ENCODE data around the gene GPATCH8. TPM values are rescaled to one million over a fixed set of nuclear protein-coding genes. Genes with fewer than 3 reads are reported as not detected.

The GPATCH8 gene
- total RNA-seq, 1 donor from 2014 or later, result 6.9 TPM

- DNase-seq (ENCODE audit: low read depth in 2 of 2), result no peak
Measured at GRCh38 chr17:44464037-44464436, 39.2 kb downstream of the GPATCH8 start.

- DNase-seq (ENCODE audit: low read depth in 2 of 2), result no peak
Measured at GRCh38 chr17:44451832-44452231, 51.4 kb downstream of the GPATCH8 start.

- no peak for DNase-seq (ENCODE audit: low read depth in 2 of 2)
Measured at GRCh38 chr17:44451016-44451627, 52.1 kb downstream of the GPATCH8 start.

- no peak for DNase-seq (ENCODE audit: low read depth in 2 of 2)
Measured at GRCh38 chr17:44448412-44448811, 54.8 kb downstream of the GPATCH8 start.

GRCh38 chr17:44444735-44445105, 58.5 kb downstream of the GPATCH8 start:
- DNase-seq (ENCODE audit: low read depth in 2 of 2), result no peak

- no peak for DNase-seq (ENCODE audit: low read depth in 2 of 2)
Measured at GRCh38 chr17:44442806-44443205, 60.4 kb downstream of the GPATCH8 start.

- peak in 1 of 2 donors; percentile 25 for DNase-seq (ENCODE audit: low read depth in 2 of 2)
Measured at GRCh38 chr17:44439168-44439567, 64.0 kb downstream of the GPATCH8 start.

GRCh38 chr17:44438636-44439035, 64.6 kb downstream of the GPATCH8 start:
- DNase-seq (ENCODE audit: low read depth in 2 of 2), result peak; percentile 5 to 9

GRCh38 chr17:44436336-44436735, 66.9 kb downstream of the GPATCH8 start:
- no peak for DNase-seq (ENCODE audit: low read depth in 2 of 2)

GRCh38 chr17:44432254-44433157, 70.7 kb downstream of the GPATCH8 start:
- DNase-seq (ENCODE audit: low read depth in 2 of 2), result no peak

- DNase-seq (ENCODE audit: low read depth in 2 of 2), result no peak
Measured at GRCh38 chr17:44424828-44425461, 78.3 kb downstream of the GPATCH8 start.

GRCh38 chr17:44417553-44417952, 85.7 kb downstream of the GPATCH8 start:
- peak; percentile 60 to 67 for DNase-seq (ENCODE audit: low read depth in 2 of 2)

- DNase-seq (ENCODE audit: low read depth in 2 of 2), result no peak
Measured at GRCh38 chr17:44416558-44417289, 86.5 kb downstream of the GPATCH8 start.

GRCh38 chr17:44414394-44415155, 88.6 kb downstream of the GPATCH8 start:
- DNase-seq (ENCODE audit: low read depth in 2 of 2), result no peak

- no peak for DNase-seq (ENCODE audit: low read depth in 2 of 2)
Measured at GRCh38 chr17:44409309-44410028, 93.7 kb downstream of the GPATCH8 start.

GRCh38 chr17:44408786-44409185, 94.4 kb downstream of the GPATCH8 start:
- no peak for DNase-seq (ENCODE audit: low read depth in 2 of 2)

GRCh38 chr17:44402564-44403172, 100.5 kb downstream of the GPATCH8 start:
- no peak for DNase-seq (ENCODE audit: low read depth in 2 of 2)

- peak; percentile 36 to 55 for DNase-seq (ENCODE audit: low read depth in 2 of 2)
Measured at GRCh38 chr17:44400226-44400847, 102.9 kb downstream of the GPATCH8 start.

Measured in lung microvascular endothelial cell (primary cell).